GM19238 (cell line): ENCODE data around the gene SRY.
"Not testable (repeated sequence)": the region's sequence is repeated elsewhere in the genome, so short reads cannot be mapped to it uniquely, and the experiment has no call there.

Experiments used
- DNase-seq: peaks from one replicate; pipeline ENCODE4 v3.0.0; 2011; ENCODE audit warnings: low spot score; ENCODE audit not compliant: insufficient read length

Gene SRY

GRCh38 chrY:2787600-2787999 lies at the start of gene SRY:
SRY (minus strand) TSS chrY:2787682; CDS start chrY:2787603, 79 bp downstream.
- DNase-seq: no peak

GRCh38 chrY:2837078-2837477 lies 49.6 kb upstream of the SRY start:
- DNase-seq: no peak

GRCh38 chrY:2835230-2835629 lies 47.7 kb upstream of the SRY start:
- DNase-seq: no peak

- no peak for DNase-seq
Observed at GRCh38 chrY:2828497-2828896, 41.0 kb upstream of the SRY start.

GRCh38 chrY:2824471-2824870 lies 37.0 kb upstream of the SRY start:
- no peak for DNase-seq

- not testable (repeated sequence) for DNase-seq
Observed at GRCh38 chrY:2817146-2817896, 29.8 kb upstream of the SRY start.

- DNase-seq: no peak
Observed at GRCh38 chrY:2800246-2800645, 12.8 kb upstream of the SRY start.

GRCh38 chrY:2797991-2798390 lies 10.5 kb upstream of the SRY start:
- no peak for DNase-seq

DNA sequence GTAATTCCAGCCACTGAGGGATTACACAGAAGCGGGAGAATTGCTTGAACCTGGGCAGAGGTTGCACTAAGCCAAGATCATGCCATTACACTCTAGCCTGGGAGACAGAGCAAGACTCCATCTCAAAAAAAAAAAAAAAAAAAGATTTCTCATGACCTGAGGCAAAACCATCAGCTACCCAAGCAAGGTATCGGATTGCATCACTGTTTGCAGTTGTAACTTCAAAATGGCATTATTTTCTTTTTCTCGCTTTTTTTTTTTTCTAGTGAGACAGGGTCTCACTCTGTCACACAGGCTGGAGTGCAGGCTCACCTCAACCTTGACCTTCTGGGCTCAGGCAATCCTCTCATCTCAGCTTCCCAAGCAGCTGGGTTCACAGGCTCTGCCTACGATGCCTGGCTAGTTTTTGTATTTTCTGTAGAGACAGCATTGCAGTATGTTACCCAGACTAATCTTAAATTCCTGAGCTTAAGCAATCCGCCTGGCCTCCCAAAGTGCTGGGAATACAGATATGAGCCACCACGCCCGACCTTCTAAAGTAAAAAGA lies 9.6 kb upstream of the SRY start:
- DNase-seq: no peak

GRCh38 chrY:2789756-2790155 lies 2.3 kb upstream of the SRY start:
- no peak for DNase-seq

DNA sequence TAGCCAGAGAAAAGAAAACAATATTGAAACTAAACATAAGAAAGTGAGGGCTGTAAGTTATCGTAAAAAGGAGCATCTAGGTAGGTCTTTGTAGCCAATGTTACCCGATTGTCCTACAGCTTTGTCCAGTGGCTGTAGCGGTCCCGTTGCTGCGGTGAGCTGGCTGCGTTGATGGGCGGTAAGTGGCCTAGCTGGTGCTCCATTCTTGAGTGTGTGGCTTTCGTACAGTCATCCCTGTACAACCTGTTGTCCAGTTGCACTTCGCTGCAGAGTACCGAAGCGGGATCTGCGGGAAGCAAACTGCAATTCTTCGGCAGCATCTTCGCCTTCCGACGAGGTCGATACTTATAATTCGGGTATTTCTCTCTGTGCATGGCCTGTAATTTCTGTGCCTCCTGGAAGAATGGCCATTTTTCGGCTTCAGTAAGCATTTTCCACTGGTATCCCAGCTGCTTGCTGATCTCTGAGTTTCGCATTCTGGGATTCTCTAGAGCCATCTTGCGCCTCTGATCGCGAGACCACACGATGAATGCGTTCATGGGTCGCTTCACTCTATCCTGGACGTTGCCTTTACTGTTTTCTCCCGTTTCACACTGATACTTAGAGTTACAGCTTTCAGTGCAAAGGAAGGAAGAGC lies 488 bp downstream of the SRY start:
- DNase-seq: no peak
